ENCODE data around the gene ZNF442. TPM values are rescaled to one million over a fixed set of nuclear protein-coding genes. Genes with fewer than 3 reads are reported as not detected.
"Not testable (repeated sequence)": the region's sequence is repeated elsewhere in the genome, so short reads cannot be mapped to it uniquely, and the experiment has no call there.

Gene ZNF442
- 1.9 TPM for polyA plus RNA-seq (ENCODE audit: insufficient read length)

GRCh38 chr19:12365236-12366162 lies at the start of gene ZNF442:
Gene ZNF442 (minus strand): TSS chr19:12365683. CDS start chr19:12363631, 2,052 bp downstream.
- DNase-seq, result peak; percentile 98

- DNase-seq, result no peak
These were observed 46.4 kb upstream of the ZNF442 start for GRCh38 chr19:12411893-12412292.

- peak; percentile 93 for DNase-seq
These were observed 35.4 kb upstream of the ZNF442 start, which contains the start of gene ZNF799 for GRCh38 chr19:12400633-12401502. Gene ZNF799 (minus strand): TSS chr19:12401271. CDS start chr19:12401070, 201 bp downstream.

- peak; percentile 5 for DNase-seq
These were observed 34.6 kb upstream of the ZNF442 start for GRCh38 chr19:12399901-12400632.

GRCh38 chr19:12391148-12391547 lies 25.7 kb upstream of the ZNF442 start:
- DNase-seq, result not testable (repeated sequence)

- not testable (repeated sequence) for DNase-seq
These were observed 20.9 kb upstream of the ZNF442 start for GRCh38 chr19:12386365-12386764.

GRCh38 chr19:12380444-12380737 lies 14.9 kb upstream of the ZNF442 start:
- no peak for DNase-seq

- DNase-seq, result no peak
These were observed 14.4 kb upstream of the ZNF442 start for GRCh38 chr19:12379732-12380443.

- no peak for DNase-seq
These were observed 8.5 kb upstream of the ZNF442 start for GRCh38 chr19:12374026-12374425.

- DNase-seq, result peak; percentile 27
These were observed 870 bp downstream of the ZNF442 start for GRCh38 chr19:12364391-12365235.

- not testable (repeated sequence) for DNase-seq
These were observed 3.2 kb downstream of the ZNF442 start for GRCh38 chr19:12362236-12362635.

- no peak for DNase-seq
These were observed 12.1 kb downstream of the ZNF442 start for GRCh38 chr19:12353375-12353774.

GRCh38 chr19:12350890-12351197 lies 14.6 kb downstream of the ZNF442 start:
- DNase-seq, result no peak

- DNase-seq, result no peak
These were observed 15.1 kb downstream of the ZNF442 start for GRCh38 chr19:12350185-12350889.

GRCh38 chr19:12346896-12347295 lies 18.6 kb downstream of the ZNF442 start:
- DNase-seq, result no peak

GRCh38 chr19:12345197-12345596 lies 20.3 kb downstream of the ZNF442 start:
- DNase-seq, result no peak

GRCh38 chr19:12333162-12334159 lies 32.0 kb downstream of the ZNF442 start, which contains the start of gene ZNF563:
Gene ZNF563 (minus strand): TSS chr19:12333633. CDS start chr19:12333482, 151 bp downstream.
- DNase-seq, result peak; percentile 95

GRCh38 chr19:12331211-12331941 lies 34.1 kb downstream of the ZNF442 start:
- no peak for DNase-seq

Measured in hindlimb muscle (tissue), 1 donor.